ENCODE data around the gene SLC6A11. TPM values are rescaled to one million over a fixed set of nuclear protein-coding genes. Genes with fewer than 3 reads are reported as not detected.

Gene SLC6A11
- total RNA-seq, 1 experiment from 2014 or later = not detected

DNA sequence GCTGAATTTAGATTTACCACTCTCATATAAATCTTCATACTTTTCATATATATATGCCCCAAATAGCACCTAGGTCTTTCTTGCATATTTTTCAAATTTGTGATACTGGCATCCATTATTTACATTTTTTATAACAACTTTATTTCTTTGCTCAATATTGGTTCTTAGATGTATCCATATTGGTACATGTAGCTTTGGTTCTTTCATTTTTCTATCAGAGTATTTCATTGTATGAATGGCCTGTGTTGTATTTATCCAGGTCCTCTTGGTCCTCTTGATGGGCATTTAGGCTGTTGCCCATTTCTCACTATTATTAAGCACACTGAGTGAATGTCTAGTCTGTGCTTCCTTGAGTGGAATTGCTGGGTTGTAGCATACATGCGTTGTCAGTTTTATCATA is 8.4 kb downstream of the SLC6A11 start:
- BruUV-seq (replicated peaks) = no TSS peak
- H3K4me3 ChIP-seq (ENCODE audit: low read depth, low read length, poor library complexity, severe bottlenecking) = no peak overlapping the region
- intact Hi-C loops (cut with micrococcal nuclease; ENCODE audit: unreplicated experiment) = no loop called here
- H3K27ac ChIP-seq (ENCODE audit: low read depth, low read length, poor library complexity, severe bottlenecking) = no peak overlapping the region
- no peaks in the 10 kb centered on the region for H3K36me3 ChIP-seq (ENCODE audit: insufficient read depth, low read length, poor library complexity, severe bottlenecking)
- no peaks in the 10 kb centered on the region for H3K4me1 ChIP-seq (ENCODE audit: insufficient read depth, low read length, poor library complexity, severe bottlenecking)
- TF ChIP-seq, protein P1, sequence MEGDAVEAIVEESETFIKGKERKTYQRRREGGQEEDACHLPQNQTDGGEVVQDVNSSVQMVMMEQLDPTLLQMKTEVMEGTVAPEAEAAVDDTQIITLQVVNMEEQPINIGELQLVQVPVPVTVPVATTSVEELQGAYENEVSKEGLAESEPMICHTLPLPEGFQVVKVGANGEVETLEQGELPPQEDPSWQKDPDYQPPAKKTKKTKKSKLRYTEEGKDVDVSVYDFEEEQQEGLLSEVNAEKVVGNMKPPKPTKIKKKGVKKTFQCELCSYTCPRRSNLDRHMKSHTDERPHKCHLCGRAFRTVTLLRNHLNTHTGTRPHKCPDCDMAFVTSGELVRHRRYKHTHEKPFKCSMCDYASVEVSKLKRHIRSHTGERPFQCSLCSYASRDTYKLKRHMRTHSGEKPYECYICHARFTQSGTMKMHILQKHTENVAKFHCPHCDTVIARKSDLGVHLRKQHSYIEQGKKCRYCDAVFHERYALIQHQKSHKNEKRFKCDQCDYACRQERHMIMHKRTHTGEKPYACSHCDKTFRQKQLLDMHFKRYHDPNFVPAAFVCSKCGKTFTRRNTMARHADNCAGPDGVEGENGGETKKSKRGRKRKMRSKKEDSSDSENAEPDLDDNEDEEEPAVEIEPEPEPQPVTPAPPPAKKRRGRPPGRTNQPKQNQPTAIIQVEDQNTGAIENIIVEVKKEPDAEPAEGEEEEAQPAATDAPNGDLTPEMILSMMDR (conservative IDR thresholded peaks at IDR 0.05; ENCODE audit: low read depth, low read length) = no peak
- no peak for TF ChIP-seq EZH2 (IDR thresholded peaks at IDR 0.05; ENCODE audit: borderline replicate concordance, low read depth, low read length, poor library complexity, severe bottlenecking)
- CTCF ChIA-PET = no interaction called here
- POLR2A ChIA-PET (ENCODE audit: low non-redundant PET) = no interaction called here
- peaks cover 16% of the 10 kb centered on the region for H3K27me3 ChIP-seq (replicated peaks; ENCODE audit: insufficient read depth, low read depth, low read length, poor library complexity)
- H3K9me3 ChIP-seq (ENCODE audit: low read depth, low read length, poor library complexity, severe bottlenecking) = no peaks in the 10 kb centered on the region
- no peak for DNase-seq (ENCODE audit: low spot score)

DNA sequence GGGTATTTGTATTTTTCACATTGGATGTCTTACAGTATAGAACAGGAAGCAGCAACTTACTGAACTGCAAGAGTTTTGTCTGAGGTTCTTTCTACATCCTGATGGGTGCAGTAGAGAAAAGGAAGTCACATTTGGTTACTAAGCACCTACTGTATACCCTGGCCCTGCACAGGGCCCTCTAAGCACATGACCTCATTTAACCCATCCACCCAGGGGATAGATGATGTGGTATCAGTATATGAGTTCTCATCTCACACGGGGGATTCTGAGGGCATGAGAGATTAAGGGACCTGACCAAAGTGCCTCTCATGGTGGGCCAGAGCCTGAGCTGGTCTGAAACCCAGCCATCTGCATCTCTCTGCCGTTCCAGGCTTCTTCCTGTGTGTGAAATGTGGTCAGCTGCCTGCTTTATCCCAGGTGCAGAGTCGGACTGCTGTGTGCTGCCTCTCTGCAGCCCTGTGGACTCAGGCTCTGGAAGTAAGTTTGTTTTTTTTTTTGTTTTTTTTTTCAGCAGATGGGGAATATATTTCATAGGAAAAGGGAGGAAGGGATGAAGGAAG is 17.9 kb downstream of the SLC6A11 start:
- Histone ChIP-seq H3K4me1 (ENCODE audit: insufficient read depth, low read length, poor library complexity, severe bottlenecking) (no peaks in the 10 kb centered on the region), H3K27me3 (replicated peaks; ENCODE audit: insufficient read depth, low read depth, low read length, poor library complexity) (peaks cover 20% of the 10 kb centered on the region), H3K9me3 (ENCODE audit: low read depth, low read length, poor library complexity, severe bottlenecking) (no peaks in the 10 kb centered on the region), H3K4me3 (ENCODE audit: low read depth, low read length, poor library complexity, severe bottlenecking) (no peak overlapping the region), H3K36me3 (ENCODE audit: insufficient read depth, low read length, poor library complexity, severe bottlenecking) (no peaks in the 10 kb centered on the region), H3K27ac (ENCODE audit: low read depth, low read length, poor library complexity, severe bottlenecking) (no peak overlapping the region)
- no peak for DNase-seq (ENCODE audit: low spot score)
- ChIA-PET CTCF (no interaction called here), POLR2A (ENCODE audit: low non-redundant PET) (no interaction called here)
- intact Hi-C loops (cut with micrococcal nuclease; ENCODE audit: unreplicated experiment) = no loop called here
- TF ChIP-seq, protein P1 (conservative IDR thresholded peaks at IDR 0.05; ENCODE audit: low read depth, low read length) = no peak
- no TSS peak for BruUV-seq (replicated peaks)

DNA sequence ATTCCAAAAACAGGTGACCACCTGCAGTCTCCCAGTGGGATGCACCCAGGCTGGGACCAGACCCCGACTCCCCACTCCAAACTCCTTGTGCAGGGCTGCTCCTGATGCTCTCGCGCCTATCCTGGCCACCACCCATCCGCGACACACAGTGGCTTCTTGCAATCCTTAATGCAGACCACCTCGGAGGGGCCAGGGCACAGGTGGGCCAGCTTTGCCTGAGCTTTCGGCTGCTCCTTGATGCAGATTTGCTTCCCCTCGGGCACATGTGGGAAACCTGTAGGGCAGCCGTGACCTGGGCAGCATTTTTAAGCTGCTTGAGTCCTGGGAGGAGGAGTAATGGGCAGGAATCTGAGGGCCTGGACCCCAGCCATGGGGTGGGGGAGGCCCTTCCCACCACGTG is 18.9 kb downstream of the SLC6A11 start:
- H3K4me3 ChIP-seq (ENCODE audit: low read depth, low read length, poor library complexity, severe bottlenecking) = no peak overlapping the region
- intact Hi-C loops (cut with micrococcal nuclease; ENCODE audit: unreplicated experiment) = no loop called here
- no peak for TF ChIP-seq EZH2 (IDR thresholded peaks at IDR 0.05; ENCODE audit: borderline replicate concordance, low read depth, low read length, poor library complexity, severe bottlenecking)
- TF ChIP-seq, protein P1 (conservative IDR thresholded peaks at IDR 0.05; ENCODE audit: low read depth, low read length) = no peak
- BruUV-seq (replicated peaks) = no TSS peak
- no peak for DNase-seq (ENCODE audit: low spot score)
- no peaks in the 10 kb centered on the region for H3K36me3 ChIP-seq (ENCODE audit: insufficient read depth, low read length, poor library complexity, severe bottlenecking)
- H3K27me3 ChIP-seq (replicated peaks; ENCODE audit: insufficient read depth, low read depth, low read length, poor library complexity) = peaks cover 21% of the 10 kb centered on the region
- ChIA-PET POLR2A (ENCODE audit: low non-redundant PET) (no interaction called here), CTCF (no interaction called here)
- no peaks in the 10 kb centered on the region for H3K4me1 ChIP-seq (ENCODE audit: insufficient read depth, low read length, poor library complexity, severe bottlenecking)
- H3K27ac ChIP-seq (ENCODE audit: low read depth, low read length, poor library complexity, severe bottlenecking) = no peak overlapping the region
- H3K9me3 ChIP-seq (ENCODE audit: low read depth, low read length, poor library complexity, severe bottlenecking) = no peaks in the 10 kb centered on the region
